Measurements from ENCODE around the gene GSTT4.

The GSTT4 gene

DNA sequence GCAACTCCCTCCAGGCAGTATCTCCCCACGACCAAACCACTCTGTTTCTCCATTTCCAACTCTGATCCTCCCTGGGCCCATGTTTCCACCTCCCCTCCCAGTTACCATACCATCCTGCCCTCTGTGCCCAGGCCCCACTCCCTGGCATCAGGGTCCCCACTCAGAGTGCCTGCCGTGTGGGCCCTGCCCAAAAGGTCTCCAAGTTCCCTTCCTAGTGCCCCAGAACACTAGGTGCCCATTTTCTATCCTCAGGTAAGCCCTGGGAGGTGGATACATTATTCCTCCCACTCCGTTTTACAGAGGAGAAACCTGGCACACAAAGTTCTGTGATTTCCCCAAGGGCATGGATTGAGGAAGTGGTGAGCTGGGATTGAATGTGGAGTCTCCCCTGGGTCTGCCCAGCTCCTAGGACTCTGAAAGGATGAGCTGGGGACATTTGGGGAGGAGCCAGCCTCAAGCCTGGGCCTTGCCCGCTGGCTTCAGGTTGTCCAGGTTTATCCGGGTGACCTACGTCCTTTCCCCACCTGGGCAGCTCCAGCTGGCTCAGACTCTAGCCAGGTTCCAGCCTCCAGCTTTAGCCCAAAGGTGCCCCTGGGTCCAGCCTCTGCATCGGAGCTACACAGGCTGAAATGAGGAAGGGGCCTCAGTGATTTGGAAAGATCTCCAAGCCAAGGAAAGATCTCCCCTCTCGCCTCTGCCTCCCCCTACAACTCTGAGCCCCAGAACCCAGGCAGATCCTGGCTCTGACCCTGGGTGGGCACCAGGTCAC, 2.2 kb upstream of the GSTT4 start:
- H3K4me3 ChIP-seq (ENCODE audit: low read depth, low read length), result peak overlapping the region; percentile 3
- H3K79me1 ChIP-seq (ENCODE audit: low read length), result peaks cover 8% of the 10 kb centered on the region
- no peak overlapping the region for H2AK5ac ChIP-seq (ENCODE audit: low read length)
- no peak overlapping the region for H4K12ac ChIP-seq (ENCODE audit: low read depth, low read length)
- H2BK12ac ChIP-seq (ENCODE audit: low read length), result no peak overlapping the region
- no peak for DNase-seq
- no peaks in the 10 kb centered on the region for H3K27me3 ChIP-seq (ENCODE audit: insufficient read depth, low read length)
- no peak overlapping the region for H3K14ac ChIP-seq (ENCODE audit: low read length)
- no peak overlapping the region for H2AFZ ChIP-seq (ENCODE audit: insufficient read depth, low read length, poor library complexity)
- H3K9ac ChIP-seq (ENCODE audit: low read length), result no peak overlapping the region
- no peak overlapping the region for H4K8ac ChIP-seq (ENCODE audit: low read depth, low read length)
- H3K9me3 ChIP-seq (ENCODE audit: insufficient read depth, low read depth, low read length), result peaks cover 12% of the 10 kb centered on the region
- H3K79me2 ChIP-seq (ENCODE audit: control insufficient read depth, insufficient read depth, low read length, poor library complexity), result peaks cover 5% of the 10 kb centered on the region
- no peak overlapping the region for H3K18ac ChIP-seq (ENCODE audit: low read length)
- peaks cover 3 to 5% of the 10 kb centered on the region in 2 experiments for H3K4me1 ChIP-seq (ENCODE audit: control insufficient read depth in 1 of 2, insufficient read depth in 2 of 2, low read length in 2 of 2)
- H4K91ac ChIP-seq (ENCODE audit: low read depth, low read length), result no peak overlapping the region
- H3K36me3 ChIP-seq (ENCODE audit: control insufficient read depth in 1 of 2, insufficient read depth in 2 of 2, low read length in 2 of 2), result no peaks in the 10 kb centered on the region
- H3K27ac ChIP-seq (ENCODE audit: low read depth, low read length), result no peak overlapping the region
- H3K4ac ChIP-seq (ENCODE audit: low read depth, low read length), result no peak overlapping the region
- no peak overlapping the region for H3K23ac ChIP-seq (ENCODE audit: low read length)
- no peak overlapping the region for H2BK120ac ChIP-seq (ENCODE audit: insufficient read depth, low read length, poor library complexity)
- WGBS (ENCODE audit: extremely low coverage, insufficient coverage, insufficient read length), result no CpG with 5 or more reads among the region's 8 CpGs
- no peak overlapping the region for H3K4me2 ChIP-seq (ENCODE audit: low read length)
- H2BK5ac ChIP-seq (ENCODE audit: low read depth, low read length, poor library complexity), result no peak overlapping the region

DNA sequence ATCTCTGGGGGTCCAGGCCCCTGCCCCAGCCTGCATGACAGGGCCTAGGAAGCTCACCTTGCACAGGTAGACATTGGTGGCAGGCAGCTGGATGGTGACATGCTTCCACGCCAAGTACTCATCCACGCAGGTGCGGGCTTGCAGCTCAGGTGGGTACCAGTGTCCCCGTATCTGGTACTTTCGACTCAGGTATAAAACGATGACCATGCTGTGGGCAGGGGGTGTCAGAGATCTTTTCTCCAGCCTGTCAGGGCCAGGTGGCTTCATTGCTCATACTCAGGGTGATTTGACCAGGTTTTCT, 1.6 kb upstream of the GSTT4 start:
- H2BK12ac ChIP-seq (ENCODE audit: low read length), result no peak overlapping the region
- no peaks in the 10 kb centered on the region for H3K36me3 ChIP-seq (ENCODE audit: control insufficient read depth in 1 of 2, insufficient read depth in 2 of 2, low read length in 2 of 2)
- H3K4me3 ChIP-seq (ENCODE audit: low read depth, low read length), result no peak overlapping the region
- no CpG with 5 or more reads among the region's 6 CpGs for WGBS (ENCODE audit: extremely low coverage, insufficient coverage, insufficient read length)
- H3K4me2 ChIP-seq (ENCODE audit: low read length), result no peak overlapping the region
- H3K14ac ChIP-seq (ENCODE audit: low read length), result no peak overlapping the region
- H2BK5ac ChIP-seq (ENCODE audit: low read depth, low read length, poor library complexity), result no peak overlapping the region
- peaks cover 5% of the 10 kb centered on the region for H3K79me2 ChIP-seq (ENCODE audit: control insufficient read depth, insufficient read depth, low read length, poor library complexity)
- H3K18ac ChIP-seq (ENCODE audit: low read length), result no peak overlapping the region
- no peak overlapping the region for H4K12ac ChIP-seq (ENCODE audit: low read depth, low read length)
- no peak for DNase-seq
- peaks cover 3% of the 10 kb centered on the region in 2 experiments for H3K4me1 ChIP-seq (ENCODE audit: control insufficient read depth in 1 of 2, insufficient read depth in 2 of 2, low read length in 2 of 2)
- H2AK5ac ChIP-seq (ENCODE audit: low read length), result no peak overlapping the region
- no peaks in the 10 kb centered on the region for H3K27me3 ChIP-seq (ENCODE audit: insufficient read depth, low read length)
- no peak overlapping the region for H3K9ac ChIP-seq (ENCODE audit: low read length)
- H3K9me3 ChIP-seq (ENCODE audit: insufficient read depth, low read depth, low read length), result peaks cover 13% of the 10 kb centered on the region
- no peak overlapping the region for H3K27ac ChIP-seq (ENCODE audit: low read depth, low read length)
- H3K79me1 ChIP-seq (ENCODE audit: low read length), result peaks cover 8% of the 10 kb centered on the region
- no peak overlapping the region for H2BK120ac ChIP-seq (ENCODE audit: insufficient read depth, low read length, poor library complexity)
- H3K23ac ChIP-seq (ENCODE audit: low read length), result no peak overlapping the region
- H4K91ac ChIP-seq (ENCODE audit: low read depth, low read length), result no peak overlapping the region
- H4K8ac ChIP-seq (ENCODE audit: low read depth, low read length), result no peak overlapping the region
- H2AFZ ChIP-seq (ENCODE audit: insufficient read depth, low read length, poor library complexity), result no peak overlapping the region
- H3K4ac ChIP-seq (ENCODE audit: low read depth, low read length), result no peak overlapping the region

DNA sequence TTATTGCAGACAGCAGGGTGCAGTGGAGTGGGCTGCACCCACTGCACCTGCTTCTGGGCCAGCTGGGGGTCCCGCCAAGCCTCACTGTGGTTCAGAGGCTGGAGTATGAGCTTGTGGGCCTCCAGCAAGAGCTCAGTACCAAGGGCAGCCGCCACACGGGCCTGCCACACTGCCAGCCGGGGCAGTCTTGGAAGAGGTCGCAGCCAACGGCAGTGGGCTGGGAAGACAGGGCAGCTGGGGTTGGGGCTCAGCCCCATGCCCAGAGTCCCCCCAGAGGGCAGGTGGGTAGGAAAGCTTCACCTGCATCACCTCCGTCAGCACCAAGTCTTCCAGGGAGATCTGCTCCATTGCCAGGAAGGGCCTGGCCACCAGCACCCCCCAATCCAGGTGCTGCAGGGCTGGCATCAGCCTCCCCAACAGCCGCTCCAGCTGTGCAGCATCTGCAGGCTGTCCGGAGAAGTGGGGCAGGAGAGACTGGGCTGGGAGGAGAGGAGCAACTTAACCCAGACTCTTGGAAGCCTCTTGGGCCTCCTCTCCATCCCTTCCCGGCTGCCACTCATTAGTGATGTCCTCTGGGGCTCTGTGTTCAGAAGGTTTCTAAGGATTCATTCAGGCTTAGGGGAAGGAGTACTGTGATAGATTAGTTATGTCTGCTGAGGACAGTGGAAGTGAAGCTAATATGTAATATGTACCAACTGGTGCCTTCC, 1.1 kb upstream of the GSTT4 start:
- Histone ChIP-seq H3K4me2 (ENCODE audit: low read length) (no peak overlapping the region), H3K4me1 (ENCODE audit: control insufficient read depth in 1 of 2, insufficient read depth in 2 of 2, low read length in 2 of 2) (peaks cover 3% of the 10 kb centered on the region in 2 experiments)
- WGBS (ENCODE audit: extremely low coverage, insufficient coverage, insufficient read length), result no CpG with 5 or more reads among the region's 10 CpGs

DNA sequence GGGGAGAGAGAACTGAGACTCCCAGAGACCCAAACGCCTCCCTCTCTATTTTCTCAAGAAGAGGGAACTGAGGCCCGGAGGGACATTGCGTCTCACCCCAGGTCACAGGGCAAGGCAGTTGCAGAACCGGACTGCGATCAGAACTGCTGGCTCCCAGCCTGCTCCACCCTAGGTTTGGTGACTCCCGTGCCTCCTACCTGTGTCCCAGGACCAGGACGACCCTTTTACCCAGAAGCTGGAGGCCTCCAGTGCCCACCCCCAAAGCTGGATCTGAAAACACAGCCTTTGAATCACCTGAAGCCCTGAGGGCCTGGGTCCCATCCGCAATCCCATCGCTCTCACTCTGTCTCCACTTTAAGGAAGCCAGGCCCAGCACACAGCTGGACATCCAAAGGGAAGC, 1.4 kb downstream of the GSTT4 start:
- Histone ChIP-seq H3K27me3 (ENCODE audit: insufficient read depth, low read length) (no peaks in the 10 kb centered on the region), H2BK120ac (ENCODE audit: insufficient read depth, low read length, poor library complexity) (no peak overlapping the region), H3K36me3 (ENCODE audit: control insufficient read depth in 1 of 2, insufficient read depth in 2 of 2, low read length in 2 of 2) (no peaks in the 10 kb centered on the region), H3K79me2 (ENCODE audit: control insufficient read depth, insufficient read depth, low read length, poor library complexity) (no peaks in the 10 kb centered on the region), H4K8ac (ENCODE audit: low read depth, low read length) (no peak overlapping the region), H3K4me1 (ENCODE audit: control insufficient read depth in 1 of 2, insufficient read depth in 2 of 2, low read length in 2 of 2) (peaks cover 3 to 5% of the 10 kb centered on the region in 2 experiments), H3K4ac (ENCODE audit: low read depth, low read length) (no peak overlapping the region), H3K27ac (ENCODE audit: low read depth, low read length) (no peak overlapping the region), H4K91ac (ENCODE audit: low read depth, low read length) (no peak overlapping the region), H3K9me3 (ENCODE audit: insufficient read depth, low read depth, low read length) (peaks cover 13% of the 10 kb centered on the region), H3K18ac (ENCODE audit: low read length) (no peak overlapping the region), H2AK5ac (ENCODE audit: low read length) (no peak overlapping the region), H2BK5ac (ENCODE audit: low read depth, low read length, poor library complexity) (no peak overlapping the region), H3K9ac (ENCODE audit: low read length) (no peak overlapping the region), H3K4me2 (ENCODE audit: low read length) (no peak overlapping the region), H3K23ac (ENCODE audit: low read length) (no peak overlapping the region), H2BK12ac (ENCODE audit: low read length) (no peak overlapping the region), H4K12ac (ENCODE audit: low read depth, low read length) (no peak overlapping the region), H2AFZ (ENCODE audit: insufficient read depth, low read length, poor library complexity) (no peak overlapping the region), H3K4me3 (ENCODE audit: low read depth, low read length) (no peak overlapping the region), H3K79me1 (ENCODE audit: low read length) (no peaks in the 10 kb centered on the region), H3K14ac (ENCODE audit: low read length) (no peak overlapping the region)
- no peak for DNase-seq
- no CpG with 5 or more reads among the region's 9 CpGs for WGBS (ENCODE audit: extremely low coverage, insufficient coverage, insufficient read length)

More for the DNA sequence above, 1.1 kb upstream of the GSTT4 start:
- Histone ChIP-seq H3K27ac (ENCODE audit: low read depth, low read length) (no peak overlapping the region), H4K8ac (ENCODE audit: low read depth, low read length) (no peak overlapping the region), H3K14ac (ENCODE audit: low read length) (no peak overlapping the region), H2AFZ (ENCODE audit: insufficient read depth, low read length, poor library complexity) (no peak overlapping the region), H3K79me2 (ENCODE audit: control insufficient read depth, insufficient read depth, low read length, poor library complexity) (peaks cover 1% of the 10 kb centered on the region), H2BK5ac (ENCODE audit: low read depth, low read length, poor library complexity) (no peak overlapping the region), H4K12ac (ENCODE audit: low read depth, low read length) (no peak overlapping the region), H3K4me3 (ENCODE audit: low read depth, low read length) (no peak overlapping the region), H3K23ac (ENCODE audit: low read length) (no peak overlapping the region), H3K27me3 (ENCODE audit: insufficient read depth, low read length) (no peaks in the 10 kb centered on the region), H2BK12ac (ENCODE audit: low read length) (no peak overlapping the region), H2BK120ac (ENCODE audit: insufficient read depth, low read length, poor library complexity) (no peak overlapping the region), H3K79me1 (ENCODE audit: low read length) (peaks cover 4% of the 10 kb centered on the region), H3K36me3 (ENCODE audit: control insufficient read depth in 1 of 2, insufficient read depth in 2 of 2, low read length in 2 of 2) (no peaks in the 10 kb centered on the region), H4K91ac (ENCODE audit: low read depth, low read length) (no peak overlapping the region), H3K4ac (ENCODE audit: low read depth, low read length) (no peak overlapping the region), H2AK5ac (ENCODE audit: low read length) (no peak overlapping the region), H3K9me3 (ENCODE audit: insufficient read depth, low read depth, low read length) (peaks cover 13% of the 10 kb centered on the region), H3K9ac (ENCODE audit: low read length) (no peak overlapping the region), H3K18ac (ENCODE audit: low read length) (no peak overlapping the region)
- DNase-seq, result no peak
